Measurements from ENCODE around the gene RBM25.
"Not testable (repeated sequence)": the region's sequence is repeated elsewhere in the genome, so short reads cannot be mapped to it uniquely, and the experiment has no call there.

RBM25 gene

DNA sequence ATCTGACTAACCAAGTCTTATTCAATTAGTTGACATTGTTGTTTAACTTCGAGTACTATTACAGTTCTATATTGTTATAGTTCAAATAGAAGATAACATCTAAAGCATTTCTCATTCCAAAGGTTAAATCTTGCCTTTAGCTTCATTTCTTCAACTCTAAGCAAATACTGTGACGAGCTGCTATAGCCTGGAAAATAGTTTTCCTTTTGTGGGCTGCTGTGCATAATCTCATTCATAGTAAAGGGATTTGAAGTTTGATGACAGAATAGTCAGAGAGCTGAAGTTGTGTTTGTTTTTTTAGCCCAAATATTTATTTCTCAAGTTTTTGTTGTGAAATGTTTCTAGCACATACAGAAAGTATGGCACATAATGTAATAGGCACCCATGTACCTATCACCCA lies 91.4 kb downstream of the RBM25 start:
- Histone ChIP-seq H3K4me3 (ENCODE audit: low read length) (no peak overlapping the region), H3K27ac (ENCODE audit: low read depth, low read length) (no peak overlapping the region), H3K4me1 (ENCODE audit: control insufficient read depth, insufficient read depth, low read length) (peaks cover 2% of the 10 kb centered on the region), H3K27me3 (ENCODE audit: control insufficient read depth, insufficient read depth, low read length) (no peaks in the 10 kb centered on the region), H3K36me3 (ENCODE audit: control insufficient read depth, insufficient read depth, low read length) (peaks cover 6% of the 10 kb centered on the region), H3K9ac (ENCODE audit: low read length) (no peak overlapping the region)

DNA sequence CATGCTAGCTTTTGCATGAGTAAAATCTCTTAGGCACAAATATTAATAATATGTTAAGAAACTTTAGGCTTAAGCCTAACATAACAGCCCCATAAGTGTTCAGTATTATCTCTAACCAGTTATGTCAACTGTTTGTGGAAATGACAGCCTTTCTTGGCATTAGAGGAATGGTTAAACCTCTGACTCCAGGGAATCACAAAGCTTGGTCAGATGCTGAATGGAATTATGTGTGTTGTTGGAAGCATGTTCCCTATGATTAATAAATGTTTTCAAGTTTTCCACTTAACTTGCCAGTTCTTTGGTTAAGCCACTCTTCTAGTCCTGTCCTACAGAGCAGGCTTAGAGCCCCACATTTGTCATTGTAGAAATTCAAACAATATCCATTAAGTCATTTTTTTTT lies 94.9 kb downstream of the RBM25 start:
- H3K27ac ChIP-seq (ENCODE audit: low read depth, low read length) = no peak overlapping the region
- H3K27me3 ChIP-seq (ENCODE audit: control insufficient read depth, insufficient read depth, low read length) = no peaks in the 10 kb centered on the region
- H3K4me3 ChIP-seq (ENCODE audit: low read length) = no peak overlapping the region
- peaks cover 2% of the 10 kb centered on the region for H3K4me1 ChIP-seq (ENCODE audit: control insufficient read depth, insufficient read depth, low read length)
- H3K9ac ChIP-seq (ENCODE audit: low read length) = no peak overlapping the region
- H3K36me3 ChIP-seq (ENCODE audit: control insufficient read depth, insufficient read depth, low read length) = peaks cover 5% of the 10 kb centered on the region

DNA sequence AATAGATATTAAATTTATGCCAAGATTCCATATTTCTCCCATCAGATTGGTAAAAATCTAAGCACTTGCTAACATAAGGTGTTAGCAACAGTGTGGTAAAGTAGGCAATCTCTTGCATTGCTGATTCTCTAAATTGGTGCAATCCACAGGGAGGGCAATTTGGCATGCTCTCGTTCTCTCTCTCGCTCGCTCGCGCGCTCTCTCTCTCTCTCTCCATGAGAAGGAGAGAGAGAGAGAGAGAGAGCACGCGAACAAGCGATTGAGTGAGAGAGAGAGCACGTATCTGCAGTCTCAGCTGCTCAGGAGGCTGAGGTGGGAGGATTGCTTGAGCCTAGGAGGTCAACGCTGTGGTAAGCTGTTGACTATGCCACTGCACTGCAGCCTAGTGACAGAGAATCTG lies 103.9 kb downstream of the RBM25 start:
- Histone ChIP-seq H3K27ac (ENCODE audit: low read depth, low read length) (no peak overlapping the region), H3K4me3 (ENCODE audit: low read length) (no peak overlapping the region), H3K36me3 (ENCODE audit: control insufficient read depth, insufficient read depth, low read length) (peaks cover 11% of the 10 kb centered on the region)

DNA sequence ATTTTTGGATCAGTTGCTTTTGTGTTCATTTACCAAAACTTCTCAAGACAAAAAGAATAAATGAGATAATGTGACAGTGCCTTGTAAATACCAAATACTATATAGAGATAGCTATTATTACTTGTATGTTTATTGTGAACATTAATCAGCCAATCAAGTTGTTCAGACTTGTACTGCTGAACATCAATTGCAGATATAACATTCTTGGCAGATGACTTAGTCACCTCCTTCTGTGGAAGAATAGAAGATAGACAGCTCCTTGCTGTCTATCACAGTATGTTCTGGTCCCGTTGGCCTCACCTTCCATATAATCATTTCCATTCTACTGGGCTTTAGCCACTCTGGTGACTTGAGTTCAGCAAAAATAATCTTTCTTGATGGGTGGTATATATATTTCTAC lies 108.1 kb downstream of the RBM25 start:
- H3K27me3 ChIP-seq (ENCODE audit: control insufficient read depth, insufficient read depth, low read length) = no peaks in the 10 kb centered on the region
- no peak overlapping the region for H3K4me3 ChIP-seq (ENCODE audit: low read length)
- no peak overlapping the region for H3K27ac ChIP-seq (ENCODE audit: low read depth, low read length)
- no peaks in the 10 kb centered on the region for H3K4me1 ChIP-seq (ENCODE audit: control insufficient read depth, insufficient read depth, low read length)
- H3K36me3 ChIP-seq (ENCODE audit: control insufficient read depth, insufficient read depth, low read length) = peaks cover 18% of the 10 kb centered on the region
- H3K9ac ChIP-seq (ENCODE audit: low read length) = no peak overlapping the region

More for the DNA sequence above, 103.9 kb downstream of the RBM25 start:
- Histone ChIP-seq H3K4me1 (ENCODE audit: control insufficient read depth, insufficient read depth, low read length) (no peaks in the 10 kb centered on the region), H3K27me3 (ENCODE audit: control insufficient read depth, insufficient read depth, low read length) (no peaks in the 10 kb centered on the region), H3K9ac (ENCODE audit: low read length) (no peak overlapping the region)

DNA sequence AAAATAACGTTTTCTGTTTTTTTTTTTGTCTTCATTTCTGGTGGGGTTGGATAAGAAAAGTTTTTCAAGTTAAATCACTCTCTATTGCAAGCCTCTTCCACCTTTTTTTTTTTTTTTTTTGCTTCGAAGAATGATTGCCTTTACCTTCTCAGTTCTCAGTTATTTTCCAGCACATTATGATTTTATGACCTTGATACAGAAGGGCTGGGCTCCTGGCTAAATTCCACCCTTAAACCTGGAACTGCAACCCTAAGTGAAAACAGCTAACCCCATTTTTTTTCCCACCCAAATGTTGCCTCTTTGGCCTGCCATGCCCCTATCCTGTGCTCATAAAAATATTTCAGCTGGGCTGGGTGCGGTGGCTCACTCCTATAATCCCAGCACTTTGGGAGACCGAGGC lies 109.4 kb downstream of the RBM25 start:
- Histone ChIP-seq H3K36me3 (ENCODE audit: control insufficient read depth, insufficient read depth, low read length) (peaks cover 15% of the 10 kb centered on the region), H3K27me3 (ENCODE audit: control insufficient read depth, insufficient read depth, low read length) (no peaks in the 10 kb centered on the region), H3K4me3 (ENCODE audit: low read length) (no peak overlapping the region), H3K27ac (ENCODE audit: low read depth, low read length) (no peak overlapping the region), H3K9ac (ENCODE audit: low read length) (no peak overlapping the region), H3K4me1 (ENCODE audit: control insufficient read depth, insufficient read depth, low read length) (no peaks in the 10 kb centered on the region)

DNA sequence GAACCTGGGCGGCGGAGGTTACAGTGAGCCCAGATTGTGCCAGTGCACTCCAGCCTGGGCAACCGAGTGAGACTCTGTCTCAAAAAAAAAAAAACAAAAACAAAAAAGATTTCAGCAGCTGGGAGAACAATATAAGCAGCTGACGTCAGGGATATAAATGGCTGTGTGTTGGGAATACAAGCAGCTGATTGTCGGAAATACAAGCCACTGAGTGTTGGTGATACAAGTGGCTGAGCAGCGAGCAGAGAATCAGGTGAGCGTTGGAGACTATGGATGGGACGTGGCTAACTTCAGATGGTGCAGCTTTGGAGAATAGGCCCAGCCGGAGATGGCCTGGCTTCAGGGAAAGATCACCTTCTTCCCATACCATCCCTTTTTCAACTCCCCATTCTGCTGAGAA lies 109.9 kb downstream of the RBM25 start:
- no peaks in the 10 kb centered on the region for H3K27me3 ChIP-seq (ENCODE audit: control insufficient read depth, insufficient read depth, low read length)
- no peak overlapping the region for H3K27ac ChIP-seq (ENCODE audit: low read depth, low read length)
- H3K36me3 ChIP-seq (ENCODE audit: control insufficient read depth, insufficient read depth, low read length) = peaks cover 15% of the 10 kb centered on the region
- H3K9ac ChIP-seq (ENCODE audit: low read length) = no peak overlapping the region
- H3K4me1 ChIP-seq (ENCODE audit: control insufficient read depth, insufficient read depth, low read length) = no peaks in the 10 kb centered on the region
- H3K4me3 ChIP-seq (ENCODE audit: low read length) = no peak overlapping the region

DNA sequence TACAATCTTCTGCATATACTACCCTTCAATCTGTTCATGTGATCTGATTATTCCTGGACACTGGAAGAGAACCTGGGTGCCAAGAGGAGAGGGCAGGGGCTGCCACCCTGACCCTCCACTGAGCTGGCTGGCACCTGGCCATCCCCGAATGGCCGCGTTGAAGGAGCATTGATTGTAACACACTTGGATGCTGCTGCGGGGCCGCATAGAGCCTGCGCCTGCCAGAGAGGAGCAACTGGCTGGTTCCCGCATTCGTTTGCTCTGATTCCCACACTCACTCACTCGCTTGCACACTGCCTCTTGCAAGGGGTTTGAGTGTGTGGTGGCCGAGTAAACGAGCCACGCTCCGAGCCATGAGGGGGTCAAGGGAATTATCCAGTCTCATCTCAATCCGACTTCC lies 110.4 kb downstream of the RBM25 start:
- H3K9ac ChIP-seq (ENCODE audit: low read length) = no peak overlapping the region
- peaks cover 18% of the 10 kb centered on the region for H3K36me3 ChIP-seq (ENCODE audit: control insufficient read depth, insufficient read depth, low read length)
- H3K4me1 ChIP-seq (ENCODE audit: control insufficient read depth, insufficient read depth, low read length) = no peaks in the 10 kb centered on the region
- H3K27me3 ChIP-seq (ENCODE audit: control insufficient read depth, insufficient read depth, low read length) = no peaks in the 10 kb centered on the region
- no peak overlapping the region for H3K27ac ChIP-seq (ENCODE audit: low read depth, low read length)
- H3K4me3 ChIP-seq (ENCODE audit: low read length) = no peak overlapping the region

DNA sequence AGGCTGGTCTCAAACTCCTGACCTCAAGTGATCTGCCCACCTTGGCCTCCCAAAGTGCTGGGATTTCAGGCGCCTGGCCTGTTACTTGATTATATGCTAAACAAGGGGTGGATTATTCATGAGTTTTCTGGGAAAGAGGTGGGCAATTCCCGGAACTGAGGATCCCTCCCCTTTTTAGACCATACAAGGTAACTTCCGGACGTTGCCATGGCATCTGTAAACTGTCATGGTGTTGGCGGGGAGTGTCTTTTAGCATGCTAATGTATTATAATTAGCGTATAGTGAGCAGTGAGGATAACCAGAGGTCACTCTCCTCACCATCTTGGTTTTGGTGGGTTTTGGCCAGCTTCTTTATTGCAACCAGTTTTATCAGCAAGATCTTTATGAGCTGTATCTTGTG lies 111.5 kb downstream of the RBM25 start:
- not testable (repeated sequence) for H3K4me3 ChIP-seq (ENCODE audit: low read length); H3K27me3 ChIP-seq (ENCODE audit: control insufficient read depth, insufficient read depth, low read length); H3K4me1 ChIP-seq (ENCODE audit: control insufficient read depth, insufficient read depth, low read length); H3K9ac ChIP-seq (ENCODE audit: low read length); H3K27ac ChIP-seq (ENCODE audit: low read depth, low read length)
- H3K36me3 ChIP-seq (ENCODE audit: control insufficient read depth, insufficient read depth, low read length) = peaks cover 23% of the 10 kb centered on the region

DNA sequence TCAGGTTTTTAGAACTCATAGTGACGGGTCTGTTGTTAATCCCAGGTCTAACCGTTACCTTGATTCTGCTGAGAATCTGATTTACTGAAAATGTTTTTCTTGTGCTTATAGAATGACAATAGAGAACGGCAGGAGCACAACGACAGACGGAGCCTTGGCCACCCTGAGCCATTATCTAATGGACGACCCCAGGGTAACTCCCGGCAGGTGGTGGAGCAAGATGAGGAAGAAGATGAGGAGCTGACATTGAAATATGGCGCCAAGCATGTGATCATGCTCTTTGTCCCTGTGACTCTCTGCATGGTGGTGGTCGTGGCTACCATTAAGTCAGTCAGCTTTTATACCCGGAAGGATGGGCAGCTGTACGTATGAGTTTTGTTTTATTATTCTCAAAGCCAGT lies 112.4 kb downstream of the RBM25 start:
- Histone ChIP-seq H3K4me3 (ENCODE audit: low read length) (no peak overlapping the region), H3K27me3 (ENCODE audit: control insufficient read depth, insufficient read depth, low read length) (no peaks in the 10 kb centered on the region), H3K36me3 (ENCODE audit: control insufficient read depth, insufficient read depth, low read length) (peaks cover 23% of the 10 kb centered on the region), H3K9ac (ENCODE audit: low read length) (no peak overlapping the region), H3K27ac (ENCODE audit: low read depth, low read length) (no peak overlapping the region), H3K4me1 (ENCODE audit: control insufficient read depth, insufficient read depth, low read length) (no peaks in the 10 kb centered on the region)

DNA sequence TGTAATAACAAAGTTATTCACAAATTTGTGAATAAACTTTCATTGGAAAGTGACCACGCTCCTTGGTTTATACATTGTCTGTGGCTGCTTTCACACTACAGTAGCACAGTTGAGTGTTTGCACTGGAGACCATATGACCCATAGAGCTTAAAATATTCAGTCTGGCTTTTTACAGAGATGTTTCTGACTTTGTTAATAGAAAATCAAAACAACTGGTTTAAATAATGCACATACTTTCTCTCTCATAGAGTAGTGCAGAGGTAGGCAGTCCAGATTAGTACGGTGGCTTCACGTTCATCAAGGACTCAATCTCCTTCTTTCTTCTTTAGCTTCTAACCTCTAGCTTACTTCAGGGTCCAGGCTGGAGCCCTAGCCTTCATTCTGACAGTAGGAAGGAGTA lies 114.2 kb downstream of the RBM25 start:
- Histone ChIP-seq H3K4me3 (ENCODE audit: low read length) (no peak overlapping the region), H3K4me1 (ENCODE audit: control insufficient read depth, insufficient read depth, low read length) (no peaks in the 10 kb centered on the region), H3K9ac (ENCODE audit: low read length) (no peak overlapping the region), H3K27me3 (ENCODE audit: control insufficient read depth, insufficient read depth, low read length) (no peaks in the 10 kb centered on the region), H3K27ac (ENCODE audit: low read depth, low read length) (no peak overlapping the region), H3K36me3 (ENCODE audit: control insufficient read depth, insufficient read depth, low read length) (peaks cover 30% of the 10 kb centered on the region)

DNA sequence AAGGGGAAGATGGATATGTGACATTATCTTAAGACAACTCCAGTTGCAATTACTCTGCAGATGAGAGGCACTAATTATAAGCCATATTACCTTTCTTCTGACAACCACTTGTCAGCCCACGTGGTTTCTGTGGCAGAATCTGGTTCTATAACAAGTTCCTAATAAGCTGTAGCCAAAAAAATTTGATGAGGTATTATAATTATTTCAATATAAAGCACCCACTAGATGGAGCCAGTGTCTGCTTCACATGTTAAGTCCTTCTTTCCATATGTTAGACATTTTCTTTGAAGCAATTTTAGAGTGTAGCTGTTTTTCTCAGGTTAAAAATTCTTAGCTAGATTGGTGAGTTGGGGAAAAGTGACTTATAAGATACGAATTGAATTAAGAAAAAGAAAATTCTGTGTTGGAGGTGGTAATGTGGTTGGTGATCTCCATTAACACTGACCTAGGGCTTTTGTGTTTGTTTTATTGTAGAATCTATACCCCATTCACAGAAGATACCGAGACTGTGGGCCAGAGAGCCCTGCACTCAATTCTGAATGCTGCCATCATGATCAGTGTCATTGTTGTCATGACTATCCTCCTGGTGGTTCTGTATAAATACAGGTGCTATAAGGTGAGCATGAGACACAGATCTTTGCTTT lies 114.9 kb downstream of the RBM25 start:
- H3K36me3 ChIP-seq (ENCODE audit: control insufficient read depth, insufficient read depth, low read length) = peaks cover 30% of the 10 kb centered on the region
- no peaks in the 10 kb centered on the region for H3K27me3 ChIP-seq (ENCODE audit: control insufficient read depth, insufficient read depth, low read length)
- H3K9ac ChIP-seq (ENCODE audit: low read length) = no peak overlapping the region
- H3K4me3 ChIP-seq (ENCODE audit: low read length) = no peak overlapping the region
- no peak overlapping the region for H3K27ac ChIP-seq (ENCODE audit: low read depth, low read length)
- no peaks in the 10 kb centered on the region for H3K4me1 ChIP-seq (ENCODE audit: control insufficient read depth, insufficient read depth, low read length)
